SH-SY5Y (cell line): ENCODE results near the gene PBRM1.

Experiments
- GATA2 ChIP-seq: IDR thresholded peaks from 2 replicates; pipeline ENCODE4 v1.6.1; 2011; ENCODE audit warnings: mild to moderate bottlenecking, low read depth, low read length
- GATA3 ChIP-seq: IDR thresholded peaks from 2 replicates; pipeline ENCODE4 v1.6.1; 2011; ENCODE audit warnings: low read depth, mild to moderate bottlenecking, low read length, moderate library complexity

GRCh38 chr3:52534281-52535183 is 151.2 kb downstream of the PBRM1 start:
- TF ChIP-seq GATA3 (no peak), GATA2 (no peak)
